ENCODE data around the gene NEK4. TPM values are rescaled to one million over a fixed set of nuclear protein-coding genes. Genes with fewer than 3 reads are reported as not detected.

The NEK4 gene
- total and polyA plus RNA-seq, 4 donors = 5.4 to 28.7 (median 15.4) TPM

- Histone ChIP-seq H3K27ac (ENCODE audit: low read depth in 1 of 2, low read length in 2 of 2) (no peak overlapping the region), H3K9me3 (ENCODE audit: control insufficient read depth in 4 of 4, low read length in 3 of 4) (no peaks in the 10 kb centered on the region), H3K36me3 (ENCODE audit: control insufficient read depth in 4 of 4, insufficient read depth in 3 of 4, low read depth in 1 of 4, low read length in 3 of 4) (peaks cover 17 to 89% (median 83%) of the 10 kb centered on the region in 4 donors), H3K27me3 (ENCODE audit: control insufficient read depth in 4 of 4, insufficient read depth in 4 of 4, low read length in 3 of 4) (no peaks in the 10 kb centered on the region), H3K4me3 (ENCODE audit: low read depth in 1 of 3, low read length in 3 of 3) (no peak overlapping the region), H3K4me1 (ENCODE audit: control insufficient read depth in 4 of 4, insufficient read depth in 4 of 4, low read length in 3 of 4) (peaks cover 0 to 2% (median 0%) of the 10 kb centered on the region in 4 donors), H3K9ac (ENCODE audit: low read depth in 1 of 2, low read length in 2 of 2) (no peak overlapping the region)
- TF ChIP-seq FOXA1 (IDR thresholded peaks at IDR 0.05) (no peak), HNF4G (IDR thresholded peaks at IDR 0.05) (no peak), FOXA2 (IDR thresholded peaks at IDR 0.05) (no peak), NR2F2 (IDR thresholded peaks at IDR 0.05) (no peak), HNF4A (conservative IDR thresholded peaks at IDR 0.05) (no peak), RAD21 (IDR thresholded peaks at IDR 0.05) (no peak), GABPA (IDR thresholded peaks at IDR 0.05 in 1 of 2, conservative IDR thresholded peaks at IDR 0.05 in 1 of 2) (no peak), ZBTB33 (IDR thresholded peaks at IDR 0.05) (no peak), SP1 (IDR thresholded peaks at IDR 0.05) (no peak), ATF3 (IDR thresholded peaks at IDR 0.05) (no peak)
- no peak for DNase-seq (ENCODE audit: low spot score)
Measured at GRCh38 chr3:52693071-52693470, 77.7 kb downstream of the NEK4 start.

- peaks cover 20 to 74% (median 71%) of the 10 kb centered on the region in 4 donors for H3K36me3 ChIP-seq (ENCODE audit: control insufficient read depth in 4 of 4, insufficient read depth in 3 of 4, low read depth in 1 of 4, low read length in 3 of 4)
- no peak overlapping the region for H3K9ac ChIP-seq (ENCODE audit: low read depth in 1 of 2, low read length in 2 of 2)
- H3K4me3 ChIP-seq (ENCODE audit: low read depth in 1 of 3, low read length in 3 of 3) = no peak overlapping the region
- H3K27me3 ChIP-seq (ENCODE audit: control insufficient read depth in 4 of 4, insufficient read depth in 4 of 4, low read length in 3 of 4) = no peaks in the 10 kb centered on the region
- TF ChIP-seq CTCF (IDR thresholded peaks at IDR 0.05; ENCODE audit: low read depth, low read length, missing input control) = no peak
- no peak for TF ChIP-seq SP1 (IDR thresholded peaks at IDR 0.05)
- H3K9me3 ChIP-seq (ENCODE audit: control insufficient read depth in 4 of 4, low read length in 3 of 4) = no peaks in the 10 kb centered on the region
- WGBS = 98% methylated on average over 2 of the region's 2 CpGs
- H3K4me1 ChIP-seq (ENCODE audit: control insufficient read depth in 4 of 4, insufficient read depth in 4 of 4, low read length in 3 of 4) = peaks cover 5 to 9% (median 6%) of the 10 kb centered on the region in 4 donors
- no peak overlapping the region for H3K27ac ChIP-seq (ENCODE audit: low read depth in 1 of 2, low read length in 2 of 2)
- DNase-seq (ENCODE audit: low spot score) = no peak
Measured at GRCh38 chr3:52690560-52690959, 80.2 kb downstream of the NEK4 start.

- 92% methylated on average over 3 of the region's 3 CpGs for WGBS
- H3K36me3 ChIP-seq (ENCODE audit: control insufficient read depth in 4 of 4, insufficient read depth in 3 of 4, low read depth in 1 of 4, low read length in 3 of 4) = peaks cover 16 to 61% (median 59%) of the 10 kb centered on the region in 4 donors
- peaks cover 5 to 16% (median 13%) of the 10 kb centered on the region in 4 donors for H3K4me1 ChIP-seq (ENCODE audit: control insufficient read depth in 4 of 4, insufficient read depth in 4 of 4, low read length in 3 of 4)
- H3K4me3 ChIP-seq (ENCODE audit: low read depth in 1 of 3, low read length in 3 of 3) = no peak overlapping the region
- TF ChIP-seq HNF4G (IDR thresholded peaks at IDR 0.05) (no peak), FOXA2 (IDR thresholded peaks at IDR 0.05) (no peak), HNF4A (conservative IDR thresholded peaks at IDR 0.05) (no peak), JUND (IDR thresholded peaks at IDR 0.05) (no peak), EGR1 (IDR thresholded peaks at IDR 0.05; ENCODE audit: low read depth in 2 of 2) (no peak), RXRA (IDR thresholded peaks at IDR 0.05) (no peak), SP1 (IDR thresholded peaks at IDR 0.05) (no peak), CTCF (IDR thresholded peaks at IDR 0.05; ENCODE audit: low read depth, low read length, missing input control) (no peak), YY1 (IDR thresholded peaks at IDR 0.05) (no peak), MAX (IDR thresholded peaks at IDR 0.05) (no peak), ATF3 (IDR thresholded peaks at IDR 0.05) (no peak), NR2F2 (IDR thresholded peaks at IDR 0.05) (no peak)
- peak overlapping the region in 1 of 2 donors; percentile 8 for H3K27ac ChIP-seq (ENCODE audit: low read depth in 1 of 2, low read length in 2 of 2)
- H3K9ac ChIP-seq (ENCODE audit: low read depth in 1 of 2, low read length in 2 of 2) = no peak overlapping the region
- H3K9me3 ChIP-seq (ENCODE audit: control insufficient read depth in 4 of 4, low read length in 3 of 4) = no peaks in the 10 kb centered on the region
- no peak for DNase-seq (ENCODE audit: low spot score)
- no peaks in the 10 kb centered on the region for H3K27me3 ChIP-seq (ENCODE audit: control insufficient read depth in 4 of 4, insufficient read depth in 4 of 4, low read length in 3 of 4)
Measured at GRCh38 chr3:52689151-52689550, 81.6 kb downstream of the NEK4 start.
